GM19193 (cell line): Measurements from ENCODE around the gene CCN5.

Experiments
- POLR2A ChIP-seq: IDR thresholded peaks from 4 replicates; pipeline ENCODE4 v1.6.1; 2011; ENCODE audit not compliant: insufficient read depth, insufficient read length; ENCODE audit errors: extremely low read depth

The CCN5 gene

GRCh38 chr20:44706301-44707017 lies 8.7 kb upstream of the CCN5 start:
- TF ChIP-seq POLR2A, result no peak

- TF ChIP-seq POLR2A, result no peak
Measured at GRCh38 chr20:44707018-44707579, 8.1 kb upstream of the CCN5 start.

- no peak for TF ChIP-seq POLR2A
Measured at GRCh38 chr20:44709380-44709779, 5.8 kb upstream of the CCN5 start.

GRCh38 chr20:44709797-44710196 lies 5.4 kb upstream of the CCN5 start:
- no peak for TF ChIP-seq POLR2A

- TF ChIP-seq POLR2A, result no peak
Measured at GRCh38 chr20:44711237-44711636, 3.9 kb upstream of the CCN5 start.

- TF ChIP-seq POLR2A, result no peak
Measured at GRCh38 chr20:44714102-44714700, 968 bp upstream of the CCN5 start.

GRCh38 chr20:44715499-44716308 lies 535 bp downstream of the CCN5 start:
- TF ChIP-seq POLR2A, result no peak

- no peak for TF ChIP-seq POLR2A
Measured at GRCh38 chr20:44716309-44717106, 1.3 kb downstream of the CCN5 start.

- TF ChIP-seq POLR2A, result no peak
Measured at GRCh38 chr20:44717986-44718385, 2.8 kb downstream of the CCN5 start.

- TF ChIP-seq POLR2A, result no peak
Measured at GRCh38 chr20:44719841-44720240, 4.7 kb downstream of the CCN5 start.

- no peak for TF ChIP-seq POLR2A
Measured at GRCh38 chr20:44720621-44720996, 5.4 kb downstream of the CCN5 start.

- no peak for TF ChIP-seq POLR2A
Measured at GRCh38 chr20:44720997-44721784, 6.0 kb downstream of the CCN5 start.

- no peak for TF ChIP-seq POLR2A
Measured at GRCh38 chr20:44721785-44722054, 6.6 kb downstream of the CCN5 start.

GRCh38 chr20:44722990-44723389 lies 7.8 kb downstream of the CCN5 start:
- no peak for TF ChIP-seq POLR2A
